AG09309 (cell line): ENCODE results near the gene PGM2.

ENCODE experiments used
- DNase-seq: peaks from one replicate; pipeline ENCODE4 v3.0.0-alpha.2; 2010; ENCODE audit warnings: low read depth
- H3K4me3 ChIP-seq: 2 replicates; pipeline ENCODE4 v1.5.1; 2011; ENCODE audit warnings: mild to moderate bottlenecking, low read depth, low read length, moderate library complexity; ENCODE audit not compliant: control insufficient read depth
- CTCF ChIP-seq: IDR thresholded peaks from 2 replicates; pipeline ENCODE4 v1.5.1; 2011; ENCODE audit warnings: mild to moderate bottlenecking, low read depth, low read length, inconsistent platforms; ENCODE audit not compliant: insufficient read depth, control insufficient read depth; ENCODE audit errors: missing control alignments

Gene PGM2

GRCh38 chr4:37890801-37891259 lies 64.3 kb downstream of the PGM2 start, which contains the start of gene TBC1D1:
Gene TBC1D1 (plus strand): TSS chr4:37891084. CDS start chr4:37902096, 11,012 bp downstream.
- H3K4me3 ChIP-seq, result peak within 1 kb of the TSS; percentile 54
- no peak for TF ChIP-seq CTCF
- no peak for DNase-seq

- H3K4me3 ChIP-seq, result peak overlapping the region; percentile 54
- TF ChIP-seq CTCF, result no peak
- DNase-seq, result no peak
These were observed 65.0 kb downstream of the PGM2 start for GRCh38 chr4:37891260-37892159.

GRCh38 chr4:37892641-37893040 lies 66.2 kb downstream of the PGM2 start:
- no peak overlapping the region for H3K4me3 ChIP-seq
- no peak for DNase-seq
- no peak for TF ChIP-seq CTCF

- DNase-seq, result no peak
- TF ChIP-seq CTCF, result no peak
- H3K4me3 ChIP-seq, result no peak overlapping the region
These were observed 66.7 kb downstream of the PGM2 start for GRCh38 chr4:37893164-37893563.

- TF ChIP-seq CTCF, result no peak
- DNase-seq, result no peak
These were observed 68.8 kb downstream of the PGM2 start for GRCh38 chr4:37895271-37895670.

GRCh38 chr4:37896206-37896860 lies 69.8 kb downstream of the PGM2 start:
- no peak for TF ChIP-seq CTCF
- no peak for DNase-seq
- H3K4me3 ChIP-seq, result no peak overlapping the region

More at GRCh38 chr4:37895271-37895670, 68.8 kb downstream of the PGM2 start:
- H3K4me3 ChIP-seq, result no peak overlapping the region
